Activated CD8-positive, alpha-beta T cell treated with anti-CD3 and anti-CD28 coated beads, Interleukin-2, amount 10 ng/mL, durations not matched to agents 7 days and 5 days (primary cell): ENCODE results near the gene KRI1. TPM values are rescaled to one million over a fixed set of nuclear protein-coding genes. Genes with fewer than 3 reads are reported as not detected.

Source experiments
- ATAC-seq: fragments of 150-1000 bp; cut with Tn5 transposase; one replicate; pipeline ENCODE4 v1.10.0; 2021; ENCODE audit warnings: moderate library complexity
- CTCF ChIA-PET: fragments of 350-600 bp; sonication (Branson Sonifier 250); formaldehyde crosslinking; loops from one replicate; lab custom pipeline; 2021; ENCODE audit warnings: antibody characterized with exemption; lab: Charles Lee
- POLR2A ChIA-PET: fragments of 350-600 bp; sonication (Branson Sonifier 250); formaldehyde crosslinking; loops from one replicate; lab custom pipeline; 2021; ENCODE audit warnings: antibody characterized with exemption; lab: Charles Lee
- DNase-seq: peaks from one replicate; pipeline ENCODE4 v3.0.0-alpha.2; 2020
- H3K27ac Mint-ChIP-seq: one replicate; pipeline ENCODE4 v1.8.0; 2021; ENCODE audit warnings: mild to moderate bottlenecking, mixed read lengths
- H3K27me3 Mint-ChIP-seq: one replicate; pipeline ENCODE4 v1.8.0; 2021; ENCODE audit warnings: low read depth, mixed read lengths
- H3K36me3 Mint-ChIP-seq: one replicate; pipeline ENCODE4 v1.8.0; 2021; ENCODE audit warnings: low read depth, mixed read lengths
- H3K4me1 Mint-ChIP-seq: one replicate; pipeline ENCODE4 v1.8.0; 2021; ENCODE audit warnings: low read depth, mixed read lengths
- H3K4me3 Mint-ChIP-seq: one replicate; pipeline ENCODE4 v1.8.0; 2021; ENCODE audit warnings: mild to moderate bottlenecking, mixed read lengths
- H3K9me3 Mint-ChIP-seq: one replicate; pipeline ENCODE4 v1.8.0; 2022; ENCODE audit warnings: mixed read lengths; ENCODE audit not compliant: insufficient read depth
- total RNA-seq, 2 experiments: library from RNA; stranded (reverse); gene quantifications; one replicate each; pipeline ENCODE4 v1.2.3, GENCODE V29; 2021

The KRI1 gene
- total RNA-seq = 10 to 100 TPM; 64.0 to 72.8 TPM

DNA sequence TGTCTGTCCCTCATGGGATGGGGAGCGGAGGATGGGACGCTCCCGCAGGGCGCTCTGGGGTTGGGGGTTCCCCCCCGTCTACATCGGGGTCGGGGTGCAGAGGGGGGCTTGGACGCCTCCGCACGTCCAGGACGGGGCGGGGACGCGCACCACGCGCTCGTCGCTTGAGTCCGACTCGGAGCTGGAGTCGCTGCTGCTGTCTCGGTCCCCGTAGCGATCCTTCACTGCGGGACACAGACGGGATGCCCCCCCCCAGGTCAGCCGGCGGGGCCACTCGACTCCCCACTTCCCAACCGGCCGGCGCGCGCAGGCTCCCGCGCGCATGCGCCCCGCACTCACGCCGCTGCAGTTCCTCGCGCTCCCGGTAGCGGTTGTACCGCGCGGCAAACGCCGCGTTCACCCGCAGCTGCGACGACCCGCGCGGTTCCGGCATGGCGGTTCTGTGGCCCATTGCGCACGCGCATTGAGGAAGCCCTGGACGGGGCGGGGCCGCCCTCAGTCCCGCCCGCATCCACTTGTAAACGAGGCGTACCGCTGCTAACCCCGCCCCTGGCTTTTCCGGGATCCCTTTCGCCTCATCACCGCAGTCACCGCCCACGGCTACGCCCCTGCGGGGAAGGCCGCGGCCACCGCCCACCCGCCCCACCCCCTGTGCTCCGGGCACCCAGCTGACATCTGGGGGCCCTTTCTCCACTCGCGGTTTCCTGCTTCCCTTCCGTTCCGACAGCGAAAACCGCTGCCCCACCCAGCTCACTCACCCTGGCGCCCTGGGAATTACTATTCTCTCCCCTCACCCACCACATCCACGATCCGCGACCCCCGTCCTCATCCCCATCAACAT is at the start of gene KRI1:
Gene KRI1, minus strand, starts transcription at position 444 of the 841 bp plus-strand sequence. Its CDS starts 11 bp downstream, at position 433.
- peak within 1 kb of the TSS; percentile 98 for H3K4me3 Mint-ChIP-seq
- peak within 1 kb of the TSS; percentile 94 for H3K27ac Mint-ChIP-seq
- no peaks in the 10 kb centered on the region for H3K9me3 Mint-ChIP-seq
- POLR2A ChIA-PET = interaction anchor here (0.7 to 8.0 kb wide), 9 partner anchors 11 to 162 kb away, joined by 3 to 141 read pairs (median 4); partner anchors contain the start of gene CDC37
- CTCF ChIA-PET = interaction anchor here (0.6 to 6.3 kb wide), 9 partner anchors 12 to 87 kb away, joined by 3 to 76 read pairs (median 4); no protein-coding TSS in a partner anchor
- peaks cover 46% of the 10 kb centered on the region for H3K4me1 Mint-ChIP-seq
- ATAC-seq (peak; percentile 51), DNase-seq (peak; percentile 99)
- H3K27me3 Mint-ChIP-seq = no peaks in the 10 kb centered on the region
- peaks cover 54% of the 10 kb centered on the region for H3K36me3 Mint-ChIP-seq

DNA sequence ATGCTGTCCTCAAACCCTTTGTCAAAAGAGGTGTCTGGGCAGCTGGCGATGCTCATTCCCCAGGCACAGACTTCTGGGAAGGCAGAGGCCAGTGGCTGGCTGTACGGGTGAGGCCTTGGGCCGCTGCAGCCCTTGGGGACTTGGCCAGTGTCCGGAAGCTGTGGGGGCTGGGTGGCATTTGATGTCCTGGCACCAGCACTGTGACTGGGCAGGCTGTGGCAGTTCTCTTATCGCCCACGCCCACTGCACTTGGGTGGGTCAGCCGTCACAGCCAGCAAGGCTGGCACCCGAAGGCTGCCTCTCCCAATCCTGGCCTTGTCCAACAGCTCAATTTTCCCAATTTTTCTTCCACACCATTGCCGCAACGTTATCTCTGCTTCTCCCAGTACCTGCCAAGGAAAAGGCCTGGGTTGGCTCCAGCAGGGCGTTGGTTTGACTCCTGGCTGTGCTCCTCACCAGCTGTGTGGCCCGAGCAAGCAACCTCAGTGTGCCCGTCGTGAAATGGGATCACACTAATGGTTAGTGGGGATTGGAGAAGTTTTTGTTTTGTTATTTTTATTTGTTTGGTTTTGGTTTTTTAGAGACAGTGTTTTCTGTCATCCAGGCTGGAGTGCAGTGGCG is 46.8 kb upstream of the KRI1 start:
- ChIA-PET POLR2A (interaction anchor here (0.6 to 2.0 kb wide), 2 partner anchors 9 to 10 kb away, joined by 3 to 10 read pairs; no protein-coding TSS in a partner anchor), CTCF (interaction anchor here (2.2 to 3.6 kb wide), 2 partner anchors 32 kb away, joined by 10 to 14 read pairs; no protein-coding TSS in a partner anchor)
- no peaks in the 10 kb centered on the region for H3K27me3 Mint-ChIP-seq
- peak overlapping the region; percentile 55 for H3K27ac Mint-ChIP-seq
- H3K4me1 Mint-ChIP-seq = peaks cover 26% of the 10 kb centered on the region
- ATAC-seq (no peak), DNase-seq (no peak)
- peaks cover 18% of the 10 kb centered on the region for H3K36me3 Mint-ChIP-seq
- H3K4me3 Mint-ChIP-seq = no peak overlapping the region
- no peaks in the 10 kb centered on the region for H3K9me3 Mint-ChIP-seq

DNA sequence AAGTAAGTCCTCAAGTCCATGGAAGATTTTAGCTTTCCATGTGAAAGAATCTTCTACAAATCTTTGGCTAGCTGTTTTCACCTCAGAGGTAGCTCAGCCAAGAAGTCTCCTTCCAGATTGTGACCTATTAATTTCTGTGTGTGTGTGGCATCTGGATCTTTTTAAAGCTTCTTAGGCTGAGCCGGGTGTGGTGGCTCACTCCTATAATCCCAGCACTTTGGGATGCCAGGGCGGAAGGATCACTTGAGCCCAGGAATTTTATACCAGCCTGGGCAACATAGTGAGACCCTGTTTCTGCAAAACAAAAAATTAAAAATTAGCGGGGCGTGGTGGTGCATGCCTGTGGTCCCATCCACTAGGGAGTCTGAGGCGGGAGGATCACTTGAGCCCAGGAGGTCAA is 46.1 kb upstream of the KRI1 start:
- ChIA-PET CTCF (interaction anchor here (2.2 to 3.6 kb wide), 2 partner anchors 31 to 33 kb away, joined by 10 to 14 read pairs; no protein-coding TSS in a partner anchor), POLR2A (interaction anchor here (0.6 to 2.0 kb wide), 4 partner anchors 8 to 37 kb away, joined by 3 to 10 read pairs (median 4); no protein-coding TSS in a partner anchor)
- peaks cover 24% of the 10 kb centered on the region for H3K4me1 Mint-ChIP-seq
- no peaks in the 10 kb centered on the region for H3K27me3 Mint-ChIP-seq
- H3K27ac Mint-ChIP-seq = no peak overlapping the region
- ATAC-seq (no peak), DNase-seq (no peak)
- H3K36me3 Mint-ChIP-seq = peaks cover 18% of the 10 kb centered on the region
- no peaks in the 10 kb centered on the region for H3K9me3 Mint-ChIP-seq
- H3K4me3 Mint-ChIP-seq = no peak overlapping the region

DNA sequence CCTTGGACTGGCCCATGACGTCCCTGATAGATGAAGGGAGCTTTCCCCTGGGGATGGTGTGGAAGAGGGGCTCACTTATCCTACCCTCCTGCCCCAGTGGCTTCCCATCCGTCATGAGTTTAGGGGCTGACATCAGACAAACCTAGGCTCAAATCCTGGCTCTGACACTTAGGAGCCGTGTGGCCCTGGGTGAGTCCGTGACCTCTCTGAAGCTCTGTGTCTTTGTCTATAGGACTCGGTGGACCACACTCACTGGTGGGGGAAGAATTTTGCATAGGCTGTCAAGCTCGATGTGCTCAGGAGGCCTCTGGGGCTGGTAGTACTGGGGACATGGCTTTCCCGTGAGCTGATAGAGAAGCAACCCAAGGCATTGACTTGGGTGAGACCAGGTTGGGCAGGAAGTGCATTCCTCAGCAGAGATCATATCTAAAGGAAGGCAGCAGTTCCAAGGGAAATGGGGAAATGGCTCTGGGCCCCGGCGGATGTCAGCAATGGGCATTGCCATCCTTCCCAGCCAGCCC is 38.7 kb upstream of the KRI1 start:
- Mint-ChIP-seq H3K36me3 (peaks cover 16% of the 10 kb centered on the region), H3K27ac (peak overlapping the region; percentile 100), H3K9me3 (no peaks in the 10 kb centered on the region), H3K4me3 (peak overlapping the region; percentile 94), H3K27me3 (peaks cover 5% of the 10 kb centered on the region), H3K4me1 (peaks cover 26% of the 10 kb centered on the region)
- ChIA-PET CTCF (interaction anchor here (0.9 to 6.5 kb wide), 9 partner anchors 9 to 113 kb away, joined by 3 to 70 read pairs (median 3); partner anchors contain the start of genes DNM2 and QTRT1), POLR2A (interaction anchor here (0.6 to 3.8 kb wide), 19 partner anchors 7 to 199 kb away, joined by 3 to 35 read pairs (median 5); partner anchors contain the start of gene SLC44A2)
- ATAC-seq = no peak
- DNase-seq = peak; percentile 34

DNA sequence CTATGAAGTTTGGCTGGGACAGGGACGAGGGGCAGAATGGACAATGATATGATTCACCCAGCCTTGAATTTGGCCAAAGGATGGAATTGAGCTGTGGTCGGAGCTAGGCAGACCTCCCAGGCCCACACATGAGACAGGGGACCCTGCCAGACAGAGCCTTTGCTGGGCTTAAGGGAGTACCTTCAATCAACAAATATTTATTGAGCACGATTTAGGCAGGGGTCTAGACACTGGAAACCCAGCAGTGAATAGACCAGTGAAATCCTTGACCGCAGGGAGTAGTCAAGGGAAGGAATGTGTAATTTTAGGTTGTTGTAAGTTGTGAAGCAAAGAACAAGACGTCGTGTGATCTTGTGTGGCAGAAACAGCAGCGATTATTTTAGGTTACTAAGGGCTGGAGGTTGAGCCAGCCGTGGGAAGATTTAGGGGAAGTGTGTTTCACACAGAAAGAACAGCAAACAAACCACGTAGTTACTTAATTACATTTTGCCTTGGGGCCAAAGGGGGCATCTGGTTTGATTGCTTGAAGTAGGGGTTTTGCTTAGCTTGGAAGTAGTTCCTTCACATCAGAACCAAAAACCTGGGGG is 38.2 kb upstream of the KRI1 start:
- H3K4me3 Mint-ChIP-seq = peak overlapping the region; percentile 94
- ChIA-PET CTCF (interaction anchor here (0.9 to 6.5 kb wide), 10 partner anchors 9 to 215 kb away, joined by 3 to 70 read pairs (median 3); partner anchors contain the start of genes DNM2 and QTRT1), POLR2A (interaction anchor here (0.6 to 3.8 kb wide), 23 partner anchors 8 to 199 kb away, joined by 3 to 35 read pairs (median 4); partner anchors contain the start of gene SLC44A2)
- peaks cover 16% of the 10 kb centered on the region for H3K36me3 Mint-ChIP-seq
- no peaks in the 10 kb centered on the region for H3K9me3 Mint-ChIP-seq
- H3K27ac Mint-ChIP-seq = peak overlapping the region; percentile 100
- ATAC-seq (peak; percentile 26), DNase-seq (peak; percentile 55)
- H3K27me3 Mint-ChIP-seq = peaks cover 6% of the 10 kb centered on the region
- peaks cover 26% of the 10 kb centered on the region for H3K4me1 Mint-ChIP-seq

DNA sequence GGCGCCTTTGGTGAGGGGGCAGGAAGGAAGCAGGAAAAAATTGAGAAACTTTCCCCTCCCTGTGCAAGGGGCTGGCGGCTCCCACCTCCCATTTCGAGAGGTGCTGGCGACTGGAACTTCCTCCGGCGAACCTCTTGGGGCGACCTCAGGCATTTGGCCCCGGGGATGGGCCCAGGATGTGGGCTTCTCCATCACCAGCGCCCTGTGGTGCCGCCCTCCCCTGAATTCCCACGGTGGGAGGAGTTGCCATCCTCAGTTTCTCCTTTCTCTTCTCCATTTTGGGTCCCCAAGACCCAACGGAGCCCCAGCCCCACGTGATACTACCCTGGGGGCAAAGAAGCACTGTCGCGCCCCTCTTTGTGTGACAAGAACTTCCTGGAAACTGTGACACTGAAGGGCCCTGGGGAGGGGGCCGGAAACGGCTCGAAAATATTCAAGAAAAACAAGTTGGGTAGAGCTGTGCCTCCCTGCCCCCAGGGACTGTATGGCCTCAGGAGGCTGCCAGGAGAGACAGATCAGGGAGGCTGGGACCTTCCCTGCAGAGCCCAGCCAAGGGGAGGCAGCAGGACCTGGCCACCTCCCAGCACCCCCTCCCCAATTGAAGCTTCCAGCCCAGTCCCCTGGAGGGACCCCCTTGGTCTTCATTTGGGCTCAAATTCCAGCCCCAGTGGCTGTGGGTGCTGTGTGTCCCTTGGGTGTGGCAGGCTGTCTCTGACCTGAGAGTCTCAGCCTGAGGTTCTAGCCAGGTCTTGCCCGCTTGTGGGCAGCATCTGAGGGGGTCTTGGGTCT is 37.5 kb upstream of the KRI1 start:
- Mint-ChIP-seq H3K4me1 (peaks cover 29% of the 10 kb centered on the region), H3K4me3 (peak overlapping the region; percentile 94), H3K36me3 (peaks cover 16% of the 10 kb centered on the region), H3K27me3 (peaks cover 6% of the 10 kb centered on the region), H3K27ac (peak overlapping the region; percentile 100), H3K9me3 (no peaks in the 10 kb centered on the region)
- ATAC-seq (peak; percentile 66), DNase-seq (peak; percentile 93)
- ChIA-PET CTCF (interaction anchor here (1.0 to 6.5 kb wide), 6 partner anchors 8 to 215 kb away, joined by 3 to 70 read pairs (median 4); partner anchors contain the start of gene QTRT1), POLR2A (interaction anchor here (0.6 to 3.8 kb wide), 25 partner anchors 9 to 198 kb away, joined by 3 to 35 read pairs (median 4); partner anchors contain the start of genes KRI1, QTRT1 and SLC44A2)

DNA sequence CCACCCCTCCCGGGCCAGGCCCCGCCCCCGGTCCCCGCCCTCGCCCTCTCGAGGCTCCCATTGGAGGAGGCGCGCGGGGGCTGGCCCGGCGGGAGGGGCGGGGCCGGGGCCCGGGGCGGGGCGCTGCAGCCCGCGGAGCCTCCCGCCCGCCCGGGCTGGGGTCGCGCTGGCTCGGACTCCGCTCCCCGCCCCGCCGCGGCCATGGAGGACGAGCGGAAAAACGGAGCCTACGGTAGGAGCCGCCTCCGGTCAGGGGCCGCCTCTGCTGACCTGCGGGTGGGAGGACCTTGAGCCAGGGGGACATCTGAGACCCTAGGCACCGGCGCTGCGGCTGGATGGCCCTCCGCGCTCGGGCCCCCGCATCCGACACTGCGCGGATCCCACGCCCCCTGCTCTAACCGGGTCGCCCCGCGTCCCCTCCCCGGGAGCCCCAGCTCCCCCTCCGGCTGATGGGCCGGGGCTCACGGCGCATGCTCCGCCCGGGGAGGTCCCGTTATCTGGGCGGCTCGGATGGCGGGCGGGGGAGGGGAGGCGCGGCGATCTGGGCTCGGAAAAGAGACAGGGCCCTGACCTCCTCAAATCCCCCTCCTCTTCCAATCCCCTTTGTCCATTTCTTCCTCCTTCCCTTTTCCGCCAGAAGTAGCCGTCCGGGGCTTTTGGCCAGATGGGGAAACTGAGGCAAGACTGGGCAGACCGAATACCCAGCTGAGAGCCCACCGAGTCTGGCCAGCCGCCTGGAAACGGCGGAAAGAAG is 36.7 kb upstream of the KRI1 start:
- ChIA-PET POLR2A (interaction anchor here (0.5 to 3.8 kb wide), 20 partner anchors 9 to 115 kb away, joined by 3 to 35 read pairs (median 4); partner anchors contain the start of genes CDKN2D, KRI1 and QTRT1), CTCF (interaction anchor here (0.7 to 6.5 kb wide), 5 partner anchors 21 to 214 kb away, joined by 3 to 70 read pairs (median 3); no protein-coding TSS in a partner anchor)
- peak overlapping the region; percentile 100 for H3K27ac Mint-ChIP-seq
- ATAC-seq (peak; percentile 83), DNase-seq (peak; percentile 91)
- no peaks in the 10 kb centered on the region for H3K9me3 Mint-ChIP-seq
- peaks cover 29% of the 10 kb centered on the region for H3K4me1 Mint-ChIP-seq
- peaks cover 6% of the 10 kb centered on the region for H3K27me3 Mint-ChIP-seq
- peak overlapping the region; percentile 94 for H3K4me3 Mint-ChIP-seq
- peaks cover 16% of the 10 kb centered on the region for H3K36me3 Mint-ChIP-seq

DNA sequence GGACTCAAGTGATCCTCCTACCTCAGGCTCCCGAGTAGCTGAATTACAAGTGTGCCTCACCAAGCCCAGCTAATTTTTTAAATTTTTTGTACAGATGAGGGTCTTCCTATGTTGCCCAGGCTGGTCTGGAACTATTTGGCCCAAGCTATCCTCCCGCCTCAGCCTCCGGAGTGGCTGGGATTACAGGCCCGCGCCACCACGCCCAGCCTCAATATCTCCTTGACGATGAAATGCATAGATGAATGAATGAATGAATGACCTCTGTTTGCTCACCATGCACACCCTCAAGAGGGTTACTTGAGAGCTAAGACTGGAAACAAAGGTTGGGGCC is 36.2 kb upstream of the KRI1 start:
- ATAC-seq = no peak
- ChIA-PET CTCF (interaction anchor here (0.7 to 6.5 kb wide), 4 partner anchors 21 to 94 kb away, joined by 3 to 70 read pairs (median 27); no protein-coding TSS in a partner anchor), POLR2A (interaction anchor here (0.5 to 3.8 kb wide), 11 partner anchors 8 to 115 kb away, joined by 3 to 35 read pairs (median 4); partner anchors contain the start of genes CDKN2D and QTRT1)
- Mint-ChIP-seq H3K36me3 (peaks cover 13% of the 10 kb centered on the region), H3K4me1 (peaks cover 31% of the 10 kb centered on the region), H3K27me3 (peaks cover 6% of the 10 kb centered on the region), H3K27ac (peak overlapping the region; percentile 81), H3K4me3 (peak overlapping the region; percentile 71), H3K9me3 (no peaks in the 10 kb centered on the region)
- DNase-seq = no peak

DNA sequence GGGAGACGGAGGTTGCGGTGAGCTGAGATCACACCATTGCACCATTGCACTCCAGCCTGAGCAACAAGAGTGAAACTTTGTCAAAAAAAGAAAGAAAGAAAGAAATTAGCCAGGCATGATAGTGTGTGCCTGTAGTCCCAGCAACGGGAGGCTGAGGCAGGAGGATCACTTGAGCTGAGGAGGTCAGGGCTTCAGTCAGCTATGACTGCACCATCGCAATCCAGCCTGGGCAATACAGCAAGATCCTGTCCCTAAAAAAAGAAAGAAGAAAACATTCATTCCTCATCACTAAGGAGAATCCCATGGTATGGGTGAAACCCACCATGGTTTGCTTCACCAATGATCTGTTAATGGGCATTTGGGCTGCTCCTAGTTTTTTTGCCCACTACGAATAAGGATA is 34.3 kb upstream of the KRI1 start:
- ChIA-PET POLR2A (interaction anchor here (1.2 kb wide), 1 partner anchor 32 kb away, joined by 3 read pairs; no protein-coding TSS in a partner anchor), CTCF (interaction anchor here (2.1 to 6.5 kb wide), 2 partner anchors 19 to 44 kb away, joined by 5 to 70 read pairs; no protein-coding TSS in a partner anchor)
- no peak for DNase-seq
- Mint-ChIP-seq H3K27ac (no peak overlapping the region), H3K4me3 (no peak overlapping the region), H3K27me3 (peaks cover 6% of the 10 kb centered on the region), H3K36me3 (peaks cover 13% of the 10 kb centered on the region), H3K9me3 (no peaks in the 10 kb centered on the region), H3K4me1 (peaks cover 44% of the 10 kb centered on the region)
- no peak for ATAC-seq
